Measurements from ENCODE around the gene HK1.
"Not testable (repeated sequence)": the region's sequence is repeated elsewhere in the genome, so short reads cannot be mapped to it uniquely, and the experiment has no call there.

The HK1 gene

DNA sequence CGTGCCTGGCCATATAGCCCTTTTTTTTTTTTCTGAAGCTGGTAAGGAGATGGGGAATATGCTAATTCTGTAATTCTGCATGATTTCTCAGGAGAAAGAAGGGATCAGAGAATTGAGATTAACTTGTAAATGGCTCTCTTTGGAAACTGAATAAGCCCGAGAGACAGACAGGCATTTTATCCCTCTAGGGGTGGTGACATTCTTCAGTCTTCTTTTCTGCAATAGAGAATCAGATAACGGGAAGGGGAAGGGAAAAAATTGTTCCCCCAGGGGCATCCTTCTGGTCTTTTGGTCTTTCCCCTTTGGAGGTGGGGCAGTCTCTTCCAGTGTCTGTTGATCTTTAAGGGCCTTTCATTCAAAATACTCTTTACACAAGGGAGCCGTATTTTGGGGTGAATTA is 34.2 kb downstream of the HK1 start:
- no peak for DNase-seq

DNA sequence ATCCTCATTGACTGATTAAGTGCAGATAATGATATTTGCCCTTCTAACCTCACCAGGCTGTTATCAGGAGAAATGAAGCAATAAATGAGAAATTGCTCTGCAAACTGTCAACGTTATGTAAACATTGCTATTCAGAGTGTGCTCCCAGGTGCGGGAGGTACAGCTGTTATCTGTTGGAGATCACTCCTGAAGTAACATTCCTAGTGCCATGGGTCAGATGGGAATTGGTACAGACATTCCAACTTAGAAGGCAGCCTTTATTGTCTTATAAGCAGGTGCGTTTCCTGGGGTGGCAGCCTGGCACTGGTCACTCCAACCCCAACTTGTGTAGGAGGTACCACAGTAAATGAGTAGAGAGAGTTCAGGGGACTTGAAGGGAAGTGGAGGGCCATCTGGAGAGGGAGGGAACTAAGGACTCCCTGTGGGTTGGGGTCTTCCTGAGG is 36.8 kb downstream of the HK1 start:
- DNase-seq, result no peak

DNA sequence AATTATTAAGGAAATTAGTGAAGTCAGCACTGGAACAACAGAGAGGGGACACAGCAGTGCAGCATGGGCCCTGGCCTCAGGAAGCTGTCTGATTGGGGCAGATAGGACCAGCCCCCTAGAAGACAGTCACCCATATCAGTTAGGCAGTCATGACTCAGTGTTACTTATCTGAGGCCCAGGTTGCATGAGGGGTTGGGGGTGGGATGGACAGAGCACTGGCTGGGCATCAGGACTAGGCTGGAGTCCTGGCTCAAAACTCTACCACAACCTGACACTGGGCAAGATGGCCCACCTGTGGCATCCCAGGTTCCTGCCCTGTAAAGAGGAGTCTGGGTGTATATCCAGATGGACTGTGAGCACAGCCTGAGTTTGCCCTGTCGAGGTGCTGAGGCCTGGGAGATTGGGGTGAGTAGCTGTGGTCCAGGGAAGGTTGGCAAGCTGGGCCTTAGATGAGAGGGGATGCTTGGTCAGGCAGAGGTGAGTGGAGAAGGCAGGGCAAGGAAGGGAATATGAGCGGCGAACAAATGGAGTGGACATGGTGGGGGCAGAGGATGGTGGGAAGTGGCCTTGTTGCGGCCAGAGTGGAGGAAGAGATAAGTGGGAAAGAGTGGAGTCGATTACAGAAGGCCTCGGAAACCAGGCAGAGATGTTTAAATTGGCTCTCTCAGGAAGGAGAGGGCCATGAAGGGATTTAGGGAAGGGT is 37.5 kb downstream of the HK1 start:
- no peak for DNase-seq

DNA sequence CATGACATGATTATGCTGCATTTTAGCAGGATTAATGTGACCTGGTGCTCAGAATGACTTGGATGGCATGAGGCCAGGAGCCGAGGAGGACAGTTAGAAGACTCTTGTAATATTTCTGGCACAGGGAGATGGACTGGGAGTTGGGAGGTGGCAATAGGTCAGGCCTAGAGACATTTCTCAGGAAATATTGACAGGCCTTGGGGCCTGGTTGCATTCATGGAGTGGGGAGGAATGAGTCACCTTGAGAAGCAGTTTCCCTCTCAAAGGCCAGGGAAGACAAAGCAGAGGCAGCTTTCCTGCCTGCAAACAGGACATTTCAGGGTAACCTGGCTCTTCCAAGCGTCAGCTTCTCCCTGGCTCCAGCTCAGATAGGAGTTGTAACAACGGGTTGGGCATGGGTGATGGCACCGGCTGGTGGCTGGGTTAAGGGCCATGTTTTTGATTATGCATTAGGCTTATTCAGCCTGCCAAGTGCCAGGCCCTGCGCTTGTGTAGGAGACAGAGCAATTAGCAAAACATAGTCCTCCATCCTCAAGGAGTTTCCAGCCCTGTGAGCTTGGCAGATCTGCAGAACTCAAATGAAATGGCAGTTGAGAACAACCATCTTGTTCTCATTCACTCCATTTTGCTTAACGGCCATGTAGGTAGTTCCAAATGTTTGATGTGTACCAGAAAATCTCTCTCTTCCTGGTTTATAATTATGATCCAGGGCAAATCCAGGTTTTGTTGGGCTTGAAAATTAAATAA is 38.2 kb downstream of the HK1 start:
- DNase-seq, result no peak

DNA sequence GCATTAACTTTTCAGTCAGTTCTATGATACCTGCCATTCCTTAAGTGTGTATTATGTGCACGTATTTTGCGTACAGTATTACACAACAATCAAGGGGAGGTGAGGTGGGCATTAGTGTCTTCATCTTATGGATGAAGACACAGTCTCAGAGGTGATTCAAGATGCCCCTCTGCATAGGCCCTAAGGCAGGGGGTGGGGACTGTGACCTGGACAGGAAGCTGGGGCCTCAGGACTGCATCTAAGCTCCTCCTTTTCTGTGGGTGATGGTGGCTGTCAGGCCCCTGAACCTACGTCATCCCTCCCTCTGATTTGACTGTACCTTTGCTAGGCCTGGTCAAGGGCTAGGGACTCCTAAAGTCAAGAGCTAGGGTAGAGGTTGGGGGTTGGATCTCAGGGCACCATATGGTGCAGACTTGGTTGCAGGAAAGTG is 38.9 kb downstream of the HK1 start:
- no peak for DNase-seq

DNA sequence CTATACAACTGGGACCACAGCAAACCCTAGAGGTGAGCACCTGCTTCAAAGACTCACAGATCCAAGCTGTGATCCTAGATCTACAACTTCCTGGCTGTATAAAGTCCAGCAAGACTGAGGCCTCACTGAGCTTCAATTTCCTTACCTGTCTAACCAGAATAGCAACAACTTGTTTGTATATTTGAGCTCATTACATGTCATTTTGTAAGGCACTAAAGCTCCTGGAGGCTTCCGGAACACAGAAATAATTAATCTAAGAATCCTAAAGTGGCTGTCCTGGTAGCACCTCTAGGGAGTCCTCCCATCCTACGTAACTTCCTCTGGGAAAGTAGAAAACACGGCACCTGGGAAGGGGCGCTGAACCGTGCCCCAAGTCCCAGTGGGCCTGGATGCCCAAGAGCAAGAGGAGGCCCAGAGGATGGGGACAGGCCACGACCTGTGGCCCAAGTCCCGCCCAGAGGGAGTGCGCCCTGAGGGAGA is 39.4 kb downstream of the HK1 start:
- DNase-seq, result no peak

DNA sequence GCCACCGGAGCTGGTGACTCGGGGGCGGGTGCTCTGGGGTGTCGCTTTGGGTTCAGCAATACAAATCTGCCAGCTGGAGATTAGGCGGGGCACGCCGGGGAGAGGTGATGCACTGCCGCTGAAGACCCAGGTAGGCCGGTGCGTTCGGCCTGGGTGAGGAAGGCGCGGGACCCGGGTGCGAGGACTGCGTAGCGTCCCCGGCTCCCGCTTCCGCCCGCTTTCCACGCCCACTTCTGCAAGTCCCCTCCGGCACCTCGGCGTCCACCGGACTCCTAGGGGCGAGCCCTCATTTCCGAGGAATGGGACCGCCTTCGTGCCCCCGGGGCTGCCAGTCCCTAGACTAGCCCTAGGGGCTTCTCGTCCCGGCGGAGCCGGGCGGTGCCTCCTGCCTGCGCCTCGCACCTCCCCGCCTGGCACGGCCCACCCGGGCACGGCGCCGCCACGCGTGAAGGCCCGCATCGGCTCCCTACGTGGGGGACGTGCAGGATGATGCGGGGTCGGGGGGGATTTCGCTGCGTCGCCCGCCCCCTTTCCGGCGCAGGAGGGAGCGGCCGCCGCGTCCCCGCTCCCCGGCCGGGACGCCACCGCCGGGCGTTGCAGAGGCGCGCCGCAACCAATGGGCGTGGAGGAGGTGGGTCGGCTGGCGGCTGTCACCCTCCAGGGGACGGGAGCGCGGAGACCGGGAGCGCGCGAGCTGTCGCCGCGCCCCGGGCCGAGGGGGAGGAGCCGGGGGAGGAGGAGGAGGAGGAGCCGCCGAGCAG is 40.0 kb downstream of the HK1 start:
- DNase-seq, result peak; percentile 91

DNA sequence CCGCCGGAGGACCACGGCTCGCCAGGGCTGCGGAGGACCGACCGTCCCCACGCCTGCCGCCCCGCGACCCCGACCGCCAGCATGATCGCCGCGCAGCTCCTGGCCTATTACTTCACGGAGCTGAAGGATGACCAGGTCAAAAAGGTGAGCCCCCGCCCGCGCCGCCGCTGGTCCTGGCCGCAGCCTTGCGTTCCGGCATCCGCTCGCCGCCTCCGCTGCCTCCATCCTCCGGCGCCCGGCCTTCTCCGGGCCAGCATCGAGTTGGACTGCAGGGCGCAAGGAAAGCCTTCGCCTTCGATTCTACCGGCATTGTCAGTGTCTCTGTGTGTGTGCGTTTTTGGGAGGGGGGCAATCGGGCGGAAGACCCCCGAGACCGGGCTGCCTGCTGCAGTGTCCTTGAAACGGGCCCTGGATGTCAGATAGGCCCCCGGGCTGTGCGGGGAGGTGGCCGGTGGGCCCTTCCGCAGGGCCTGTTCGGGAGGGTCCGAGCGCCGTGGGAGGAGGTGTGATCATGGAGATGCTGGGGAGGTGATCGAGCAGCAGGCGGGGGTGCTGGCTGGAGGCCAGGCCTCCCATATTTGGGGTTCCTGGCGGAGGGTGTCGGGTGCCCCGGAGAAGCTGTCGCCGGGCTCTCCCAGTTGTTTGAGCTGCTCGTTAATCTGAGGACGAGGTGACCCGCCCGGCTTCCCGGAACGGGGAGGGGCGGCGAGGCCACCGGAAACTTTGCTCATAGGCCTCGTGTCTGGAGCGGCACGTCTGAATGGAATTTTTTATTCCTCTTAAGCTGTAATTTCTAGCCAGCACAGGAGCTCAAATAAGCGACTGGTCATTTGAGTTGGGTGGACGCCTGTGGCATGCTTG is 40.8 kb downstream of the HK1 start:
- DNase-seq, result peak; percentile 76

DNA sequence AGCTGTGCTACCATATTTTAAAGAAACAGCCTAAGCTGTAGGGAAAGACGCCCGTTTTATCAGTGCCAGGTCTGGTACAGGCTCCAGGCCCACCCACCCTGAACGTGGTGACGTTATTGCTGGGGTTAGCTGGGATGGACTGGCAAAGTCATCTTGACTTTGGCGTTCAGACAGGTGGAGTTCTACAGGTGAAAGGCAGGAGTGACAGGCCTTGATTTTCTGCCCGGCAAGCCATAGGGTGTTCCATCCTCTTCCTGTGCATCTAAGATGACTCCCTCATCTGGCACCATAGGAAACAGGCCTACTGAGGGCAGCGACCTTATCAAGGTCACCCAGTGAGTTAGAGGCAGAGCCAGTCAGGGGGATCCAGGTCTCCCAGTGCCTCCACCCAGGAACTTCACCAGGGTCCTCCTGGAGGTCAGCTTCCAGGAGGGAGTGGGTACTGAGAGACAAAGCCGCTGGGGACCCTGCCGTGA is 41.6 kb downstream of the HK1 start:
- DNase-seq, result no peak

DNA sequence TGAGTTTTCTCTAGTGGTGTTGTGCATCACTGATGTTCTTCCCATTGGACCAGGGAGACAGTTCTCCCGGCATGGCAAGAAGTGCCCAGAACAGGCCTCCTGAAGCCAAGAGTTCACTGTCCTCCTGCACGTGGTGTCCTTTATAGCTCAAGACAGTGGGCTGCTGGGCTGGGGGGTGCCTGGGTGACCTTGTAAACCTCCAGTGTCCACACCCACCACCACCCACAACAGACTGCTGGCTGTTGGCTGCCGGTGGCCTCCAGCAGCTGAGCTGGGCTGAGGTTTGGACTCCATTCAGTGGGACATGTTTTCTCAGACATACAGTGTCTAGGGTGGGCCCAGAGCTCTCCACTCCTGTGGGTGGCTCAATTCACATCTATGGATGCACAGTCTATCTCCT is 42.2 kb downstream of the HK1 start:
- no peak for DNase-seq

DNA sequence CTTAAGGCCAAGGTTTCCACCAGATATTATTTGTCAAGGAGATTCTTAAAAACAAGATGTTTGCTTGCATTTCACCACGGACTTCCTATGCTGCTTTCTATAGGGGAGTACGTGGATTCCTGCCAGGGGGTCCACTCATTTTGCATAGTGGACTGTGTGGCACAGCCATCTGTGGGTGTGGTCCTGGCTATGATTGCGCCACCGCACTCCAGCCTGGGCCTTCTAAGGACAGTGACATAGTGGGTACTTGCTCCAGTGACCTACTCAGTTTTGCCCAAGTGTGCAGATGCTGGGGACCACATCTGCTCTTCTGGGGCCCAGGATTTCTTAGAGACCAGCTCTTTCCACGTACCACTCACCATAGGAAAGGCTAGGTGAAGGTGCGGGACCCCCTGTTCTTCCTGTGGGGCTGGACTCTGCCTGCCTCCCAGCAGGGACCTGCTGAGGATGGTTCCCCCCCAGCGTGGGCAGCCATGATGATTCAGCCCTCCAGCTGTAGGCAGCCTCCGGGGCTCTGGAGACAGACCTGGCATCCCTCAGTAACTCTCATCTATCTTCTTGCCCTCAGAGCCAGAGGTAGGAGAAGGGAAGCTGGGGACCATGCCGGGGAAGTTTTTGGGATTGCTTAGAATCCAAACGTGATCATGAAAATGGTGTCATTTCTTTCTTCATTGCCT is 42.9 kb downstream of the HK1 start:
- no peak for DNase-seq

DNA sequence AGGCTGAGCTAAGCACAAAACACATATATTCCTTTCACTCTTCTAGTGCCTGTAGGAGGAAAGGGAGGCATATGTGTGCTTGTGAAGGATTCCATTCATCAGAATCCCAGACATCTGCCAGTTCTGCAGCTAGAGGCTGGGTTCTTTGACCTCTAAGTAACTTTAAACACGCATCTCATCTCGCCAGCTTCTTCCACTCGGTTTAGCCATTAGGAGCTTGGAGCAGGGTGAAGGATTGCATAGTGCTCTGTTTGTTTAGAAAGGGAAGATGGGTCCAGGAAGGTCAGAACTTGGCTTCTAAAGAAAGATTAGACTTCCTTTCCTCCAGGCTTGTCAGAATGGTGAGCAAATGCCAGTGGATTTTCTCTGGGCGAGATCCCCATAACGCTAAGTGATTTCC is 43.6 kb downstream of the HK1 start:
- no peak for DNase-seq

DNA sequence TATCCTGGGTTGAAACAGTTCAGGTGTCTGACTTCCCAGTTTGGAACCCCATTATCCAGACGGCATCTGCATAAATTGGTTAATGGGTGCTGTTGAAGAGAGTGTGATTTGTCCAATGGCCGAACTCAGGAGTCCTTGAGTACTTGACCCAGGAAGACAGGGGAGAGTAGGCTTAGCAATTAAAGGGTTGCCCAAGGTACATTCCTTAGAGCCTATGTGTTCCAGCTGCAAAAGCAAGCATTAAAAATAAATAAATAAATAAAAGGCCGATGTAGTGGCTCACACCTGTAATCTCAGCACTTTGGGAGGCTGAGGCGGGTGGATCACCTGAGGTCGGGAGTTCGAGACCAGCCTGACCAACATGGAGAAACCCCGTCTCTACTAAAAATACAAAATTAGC is 44.0 kb downstream of the HK1 start:
- not testable (repeated sequence) for DNase-seq

DNA sequence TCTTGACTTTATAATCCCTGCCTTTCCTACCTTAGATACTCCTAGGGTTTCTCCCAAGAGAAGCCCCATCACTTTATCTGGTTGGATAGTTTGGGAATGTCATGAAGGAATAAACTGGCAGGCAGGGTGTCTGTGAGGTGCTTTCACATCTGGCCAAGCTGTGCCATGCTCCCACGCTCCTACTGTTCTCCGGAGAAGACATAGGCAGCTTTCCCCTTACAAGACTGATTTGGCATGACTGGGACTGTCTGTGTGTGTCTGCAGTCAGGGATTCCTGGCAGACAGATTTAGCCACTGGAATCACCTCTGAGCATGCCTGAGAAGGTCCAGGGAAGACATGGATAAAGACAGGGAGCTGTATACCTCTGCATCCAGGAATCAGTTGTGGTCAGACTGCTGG is 45.3 kb downstream of the HK1 start:
- DNase-seq, result no peak

DNA sequence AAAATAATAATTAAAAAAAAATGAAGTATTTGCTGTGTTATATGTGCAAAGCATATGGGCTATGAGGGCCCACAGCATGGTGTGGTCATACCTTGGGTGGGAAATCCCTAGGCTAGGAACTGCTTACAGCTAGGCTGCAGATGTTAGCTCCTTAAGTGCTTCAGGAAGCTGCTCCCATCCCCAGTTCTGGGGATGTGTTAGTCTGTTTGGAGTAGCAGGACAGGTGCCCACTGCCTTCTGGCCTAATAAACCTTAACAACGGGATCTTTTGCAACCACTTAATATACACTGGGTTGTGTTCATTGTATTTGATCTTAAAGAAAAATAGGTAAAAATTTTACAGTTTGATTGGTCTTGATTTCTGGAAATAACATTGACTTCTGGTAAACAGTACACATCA is 46.3 kb downstream of the HK1 start:
- no peak for DNase-seq

DNA sequence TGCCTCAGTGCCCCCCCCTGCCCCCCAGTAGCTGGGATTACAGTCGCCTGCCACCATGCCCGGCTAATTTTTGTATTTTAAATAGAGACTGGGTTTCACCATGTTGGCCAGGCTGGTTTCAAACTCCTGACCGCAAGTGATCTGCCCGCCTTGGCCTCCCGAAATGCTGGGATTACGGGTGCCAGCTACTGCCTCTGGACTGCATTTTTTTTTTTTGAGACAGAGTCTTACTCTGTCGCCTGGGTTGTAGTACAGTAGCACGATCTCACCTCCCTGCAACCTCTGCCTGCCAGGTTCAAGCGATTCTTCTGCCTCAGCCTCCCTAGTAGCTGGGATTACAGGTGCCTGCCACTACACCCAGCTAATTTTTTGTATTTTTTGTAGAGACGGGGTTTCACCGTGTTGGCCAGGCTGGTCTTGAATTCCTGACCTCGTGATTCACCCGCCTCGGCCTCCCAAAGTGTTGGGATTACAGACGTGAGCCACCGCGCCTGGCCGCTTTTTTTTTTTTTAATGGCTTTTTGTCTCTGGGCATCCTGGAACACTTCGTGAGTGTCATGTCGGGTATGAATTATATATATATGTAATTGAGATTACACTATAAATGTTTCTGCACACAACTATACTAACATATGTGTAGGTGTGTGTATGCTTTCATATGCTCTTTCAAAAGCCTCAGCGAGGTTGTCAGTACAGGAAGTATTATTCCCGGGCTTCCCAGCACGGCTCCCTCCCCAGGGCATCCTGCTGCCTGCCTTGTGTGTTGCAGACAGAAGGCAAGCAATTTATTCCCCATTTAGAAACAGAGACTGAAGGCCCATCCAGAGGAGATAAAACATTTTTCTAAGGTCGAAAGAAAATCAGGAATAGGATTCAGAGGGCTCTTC is 47.6 kb downstream of the HK1 start:
- not testable (repeated sequence) for DNase-seq

DNA sequence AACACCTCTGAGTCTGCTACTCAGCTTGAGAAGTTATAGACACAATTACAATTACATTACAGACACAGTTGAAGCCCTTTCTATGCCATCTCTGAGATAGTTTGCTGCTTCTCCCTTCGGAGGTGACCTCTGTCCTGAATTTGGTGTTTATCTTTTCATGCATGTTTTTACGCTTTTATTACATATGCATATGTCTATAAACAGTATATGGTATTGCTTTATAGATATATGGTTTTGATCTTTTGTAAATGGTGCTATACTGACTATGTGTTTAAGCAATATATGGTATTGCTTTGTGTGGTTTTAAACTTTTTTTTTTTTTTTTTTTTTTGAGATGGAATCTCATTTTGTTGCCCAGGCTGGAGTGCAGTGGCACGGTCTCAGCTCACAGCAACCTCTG is 48.4 kb downstream of the HK1 start:
- no peak for DNase-seq

DNA sequence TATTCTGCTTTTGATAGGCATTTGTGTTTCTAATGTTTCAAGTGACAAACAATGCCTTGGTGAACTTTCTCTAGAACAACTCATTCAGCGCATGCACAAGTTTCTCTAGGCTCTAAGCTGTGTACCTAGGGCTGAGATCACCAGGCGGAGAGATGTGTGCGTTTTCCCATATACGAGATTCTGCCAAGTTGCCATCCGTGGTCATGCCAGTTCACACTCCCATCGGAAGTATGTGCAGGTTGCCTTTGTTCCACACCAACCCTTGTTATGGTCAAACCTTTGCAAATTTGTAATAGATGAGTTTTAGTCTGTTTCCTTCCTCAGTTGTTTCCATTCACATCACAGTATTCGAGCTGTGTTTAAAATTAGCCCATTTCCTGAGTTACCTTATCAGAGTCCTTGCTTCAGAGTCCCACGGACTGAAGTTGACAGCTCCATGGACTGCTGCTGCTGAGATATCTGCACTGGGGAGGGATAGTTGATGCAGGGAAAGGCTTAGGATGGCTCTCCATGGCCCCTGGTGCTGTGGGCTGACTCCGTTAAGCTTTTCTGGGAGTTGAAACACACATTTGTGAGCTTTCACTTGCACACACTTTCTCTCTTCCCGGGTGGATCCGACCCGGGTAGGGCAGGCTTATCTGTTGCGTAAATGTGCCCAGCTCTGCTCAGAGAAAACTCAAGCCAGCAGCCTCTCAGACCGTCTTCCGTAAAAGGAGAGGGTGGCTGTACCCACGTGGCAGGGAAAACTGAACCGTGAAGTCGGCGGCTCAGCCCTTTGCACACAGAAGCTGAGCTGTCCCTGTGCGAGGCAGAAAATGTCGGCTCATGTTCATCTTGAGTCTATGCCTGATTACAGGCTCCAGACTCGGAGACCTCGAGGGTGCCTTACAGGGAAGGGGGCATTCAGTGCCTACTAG is 49.4 kb downstream of the HK1 start:
- peak; percentile 38 for DNase-seq

DNA sequence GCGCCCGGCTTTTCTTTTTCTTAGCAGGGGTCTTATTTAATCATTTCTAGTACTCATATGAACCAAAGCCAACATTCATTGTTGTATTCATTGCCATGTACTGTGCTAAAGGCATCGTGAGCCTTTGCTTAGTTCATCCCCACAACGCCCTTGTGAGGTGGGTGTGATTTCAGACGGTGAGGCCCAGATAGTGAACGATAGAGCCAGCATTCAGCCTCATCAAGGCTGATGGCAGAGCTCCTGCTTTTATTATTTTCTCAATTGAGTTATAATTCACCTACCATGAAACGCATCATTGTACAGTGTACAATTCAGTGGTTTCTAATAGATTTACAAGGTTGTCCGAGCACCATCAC is 50.1 kb downstream of the HK1 start:
- DNase-seq, result no peak

DNA sequence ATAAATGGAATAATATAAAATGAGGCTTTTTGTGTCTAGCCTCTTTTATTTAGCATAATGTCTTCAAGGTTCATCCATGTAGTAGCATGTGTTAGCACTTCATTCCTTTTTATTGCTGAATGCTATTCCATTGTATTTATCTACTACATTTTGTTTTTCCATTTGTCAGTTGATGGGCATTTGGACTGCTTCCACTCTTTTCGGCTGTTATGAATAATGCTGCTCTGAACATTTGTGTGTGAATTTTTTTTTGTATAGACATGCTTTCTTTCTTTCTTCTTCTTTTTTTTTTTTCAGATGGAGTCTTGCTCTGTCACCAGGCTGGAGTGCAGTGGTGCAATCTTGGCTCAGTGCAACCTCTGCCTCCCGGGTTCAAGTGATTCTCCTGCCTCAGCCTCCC is 50.6 kb downstream of the HK1 start:
- not testable (repeated sequence) for DNase-seq
